A673 (cell line): ENCODE data around the gene VIP. TPM values are rescaled to one million over a fixed set of nuclear protein-coding genes. Genes with fewer than 3 reads are reported as not detected.
"Not testable (repeated sequence)": the region's sequence is repeated elsewhere in the genome, so short reads cannot be mapped to it uniquely, and the experiment has no call there.

ENCODE experiments used
- Bru-seq: library from RNA; stranded (reverse); fragments of 400-500 nt; gene quantifications from one replicate; lab custom pipeline; 2021; lab: Mats Ljungman, UMichigan
- BruChase-seq, 2 experiments: library from RNA; stranded (reverse); fragments of 400-500 nt; gene quantifications; one replicate each; lab custom pipeline; 2021; lab: Mats Ljungman, UMichigan
- BruUV-seq: library from RNA; stranded (reverse); fragments of 400-500 nt; replicated peaks from 2 replicates; lab custom pipeline; 2021; lab: Mats Ljungman, UMichigan
- CTCF ChIA-PET: fragments of 300-600 bp; sonication (Branson Sonifier 250); formaldehyde crosslinking; loops from one replicate; lab custom pipeline; 2022; ENCODE audit warnings: antibody characterized with exemption; lab: Charles Lee
- POLR2A ChIA-PET: fragments of 300-600 bp; sonication (Branson Sonifier 250); formaldehyde crosslinking; loops from one replicate; lab custom pipeline; 2022; ENCODE audit warnings: antibody characterized with exemption; ENCODE audit not compliant: low non-redundant PET; lab: Charles Lee
- DNase-seq: peaks from one replicate; pipeline ENCODE4 v3.0.0-alpha.2; 2015; ENCODE audit warnings: low spot score
- H3K27ac ChIP-seq: fragments of 200-600 bp; sonication (generic); 2 replicates; pipeline ENCODE4 v1.5.1; 2016; ENCODE audit warnings: mixed run types, low read depth, mild to moderate bottlenecking, mixed read lengths, antibody characterized with exemption, low read length; ENCODE audit not compliant: poor library complexity, severe bottlenecking
- H3K27me3 ChIP-seq: fragments of 200-600 bp; sonication (generic); replicated peaks from 2 replicates; pipeline ENCODE4 v1.6.1; 2017; ENCODE audit warnings: mixed run types, low read depth, mild to moderate bottlenecking, mixed read lengths, antibody characterized with exemption, low read length; ENCODE audit not compliant: insufficient read depth, poor library complexity
- H3K36me3 ChIP-seq: fragments of 200-600 bp; sonication (generic); 2 replicates; pipeline ENCODE4 v1.6.1; 2016; ENCODE audit warnings: mixed run types, mild to moderate bottlenecking, mixed read lengths, antibody characterized with exemption, low read length; ENCODE audit not compliant: insufficient read depth, poor library complexity, severe bottlenecking
- H3K4me1 ChIP-seq: fragments of 200-600 bp; sonication (generic); 2 replicates; pipeline ENCODE4 v1.6.1; 2017; ENCODE audit warnings: mixed run types, mild to moderate bottlenecking, mixed read lengths, antibody characterized with exemption, low read length; ENCODE audit not compliant: insufficient read depth, poor library complexity, severe bottlenecking
- H3K4me3 ChIP-seq: fragments of 200-600 bp; sonication (generic); 2 replicates; pipeline ENCODE4 v1.5.1; 2016; ENCODE audit warnings: low read depth, mixed run types, mild to moderate bottlenecking, mixed read lengths, low read length; ENCODE audit not compliant: poor library complexity, severe bottlenecking
- H3K9me3 ChIP-seq: fragments of 200-600 bp; sonication (generic); 2 replicates; pipeline ENCODE4 v1.6.1; 2016; ENCODE audit warnings: mixed run types, low read depth, mild to moderate bottlenecking, mixed read lengths, antibody characterized with exemption, low read length; ENCODE audit not compliant: poor library complexity, severe bottlenecking
- EZH2 ChIP-seq: fragments of 200-600 bp; sonication (generic); IDR thresholded peaks from 2 replicates; pipeline ENCODE4 v1.6.1; 2017; ENCODE audit warnings: borderline replicate concordance, low read depth, mild to moderate bottlenecking, mixed read lengths, antibody characterized with exemption, low read length; ENCODE audit not compliant: poor library complexity, severe bottlenecking
- intact Hi-C: fragments of 100-400 bp; cut with micrococcal nuclease; formaldehyde crosslinking; loops from one replicate; pipeline ENCODE4 v1.10.0; 2022; ENCODE audit not compliant: unreplicated experiment
- long read RNA-seq: library from polyadenylated mRNA; stranded (forward); transcript quantifications from one replicate; pipeline ENCODE4 v2.0.0, GENCODE V29; 2022
- total RNA-seq: library from RNA; stranded (reverse); gene quantifications from 2 replicates; pipeline ENCODE4 v1.2.3, GENCODE V29; 2021
- TF ChIP-seq, protein P1 (sequence below): fragments of 300-800, 200-600 bp; sonication (generic); conservative IDR thresholded peaks from 2 replicates; pipeline ENCODE4 v1.5.1; 2017; ENCODE audit warnings: low read depth, mild to moderate bottlenecking, antibody characterized with exemption, low read length, moderate library complexity, mixed read lengths

Gene VIP
- total RNA-seq = not detected in 2 replicates
- not detected for Bru-seq, nascent RNA
- not detected for BruChase-seq, experiment 1, labeled RNA remaining after a 2-hour chase
- BruChase-seq, experiment 2, labeled RNA remaining after a 6-hour chase = not detected
- long read RNA-seq = 0 reads

DNA sequence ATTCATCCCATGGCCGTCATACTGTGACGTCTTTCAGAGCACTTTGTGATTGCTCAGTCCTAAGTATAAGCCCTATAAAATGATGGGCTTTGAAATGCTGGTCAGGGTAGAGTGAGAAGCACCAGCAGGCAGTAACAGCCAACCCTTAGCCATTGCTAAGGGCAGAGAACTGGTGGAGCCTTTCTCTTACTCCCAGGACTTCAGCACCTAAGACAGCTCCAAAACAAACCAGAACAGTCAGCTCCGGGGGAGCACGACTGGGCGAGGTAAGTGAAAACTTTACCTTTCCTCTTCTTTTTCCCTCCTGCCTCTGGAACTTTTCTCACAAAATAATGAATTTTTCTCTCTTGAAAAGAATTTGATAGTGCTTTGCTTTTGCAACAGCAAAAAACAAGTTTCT is at the start of gene VIP:
Gene VIP (plus strand): TSS at position 104 of the 400 bp plus-strand sequence. CDS start 1,381 bp downstream, outside the sequence.
- Histone ChIP-seq H3K27ac (no peak within 1 kb of the TSS), H3K36me3 (no peaks in the 10 kb centered on the region), H3K9me3 (no peaks in the 10 kb centered on the region), H3K4me1 (no peaks in the 10 kb centered on the region), H3K4me3 (no peak within 1 kb of the TSS), H3K27me3 (peaks cover 6% of the 10 kb centered on the region)
- intact Hi-C loops = loop anchor here (1.0 kb wide), 1 partner anchor 198 kb away; no protein-coding TSS in a partner anchor
- DNase-seq = peak; percentile 56
- ChIA-PET CTCF (no interaction called here), POLR2A (no interaction called here)
- no peak for TF ChIP-seq EZH2
- TF ChIP-seq, protein P1, sequence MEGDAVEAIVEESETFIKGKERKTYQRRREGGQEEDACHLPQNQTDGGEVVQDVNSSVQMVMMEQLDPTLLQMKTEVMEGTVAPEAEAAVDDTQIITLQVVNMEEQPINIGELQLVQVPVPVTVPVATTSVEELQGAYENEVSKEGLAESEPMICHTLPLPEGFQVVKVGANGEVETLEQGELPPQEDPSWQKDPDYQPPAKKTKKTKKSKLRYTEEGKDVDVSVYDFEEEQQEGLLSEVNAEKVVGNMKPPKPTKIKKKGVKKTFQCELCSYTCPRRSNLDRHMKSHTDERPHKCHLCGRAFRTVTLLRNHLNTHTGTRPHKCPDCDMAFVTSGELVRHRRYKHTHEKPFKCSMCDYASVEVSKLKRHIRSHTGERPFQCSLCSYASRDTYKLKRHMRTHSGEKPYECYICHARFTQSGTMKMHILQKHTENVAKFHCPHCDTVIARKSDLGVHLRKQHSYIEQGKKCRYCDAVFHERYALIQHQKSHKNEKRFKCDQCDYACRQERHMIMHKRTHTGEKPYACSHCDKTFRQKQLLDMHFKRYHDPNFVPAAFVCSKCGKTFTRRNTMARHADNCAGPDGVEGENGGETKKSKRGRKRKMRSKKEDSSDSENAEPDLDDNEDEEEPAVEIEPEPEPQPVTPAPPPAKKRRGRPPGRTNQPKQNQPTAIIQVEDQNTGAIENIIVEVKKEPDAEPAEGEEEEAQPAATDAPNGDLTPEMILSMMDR = no peak
- no TSS peak for BruUV-seq

- intact Hi-C loops = no loop called here
- BruUV-seq = no TSS peak
- DNase-seq = peak; percentile 3
- H3K27ac ChIP-seq = no peak overlapping the region
- H3K27me3 ChIP-seq = peaks cover 28% of the 10 kb centered on the region
- CTCF ChIA-PET = no interaction called here
- no peak overlapping the region for H3K4me3 ChIP-seq
- H3K36me3 ChIP-seq = no peaks in the 10 kb centered on the region
- H3K9me3 ChIP-seq = no peaks in the 10 kb centered on the region
- POLR2A ChIA-PET = interaction anchor here (0.6 kb wide), 1 partner anchor 224 kb away, joined by 3 read pairs; no protein-coding TSS in a partner anchor
- TF ChIP-seq EZH2 = no peak
- TF ChIP-seq, protein P1 = 0 out of 2 replicates have a peak, but pooled peaks have one; percentile 22
- H3K4me1 ChIP-seq = no peaks in the 10 kb centered on the region
These were observed 49.3 kb upstream of the VIP start for GRCh38 chr6:152701081-152701862.

GRCh38 chr6:152701863-152702401 is 48.7 kb upstream of the VIP start:
- no peaks in the 10 kb centered on the region for H3K4me1 ChIP-seq
- H3K9me3 ChIP-seq = no peaks in the 10 kb centered on the region
- H3K27me3 ChIP-seq = peaks cover 28% of the 10 kb centered on the region
- ChIA-PET POLR2A (no interaction called here), CTCF (no interaction called here)
- no peaks in the 10 kb centered on the region for H3K36me3 ChIP-seq
- BruUV-seq = no TSS peak
- DNase-seq = no peak
- TF ChIP-seq, protein P1 = no peak
- TF ChIP-seq EZH2 = no peak
- no peak overlapping the region for H3K4me3 ChIP-seq
- H3K27ac ChIP-seq = no peak overlapping the region
- intact Hi-C loops = no loop called here

DNA sequence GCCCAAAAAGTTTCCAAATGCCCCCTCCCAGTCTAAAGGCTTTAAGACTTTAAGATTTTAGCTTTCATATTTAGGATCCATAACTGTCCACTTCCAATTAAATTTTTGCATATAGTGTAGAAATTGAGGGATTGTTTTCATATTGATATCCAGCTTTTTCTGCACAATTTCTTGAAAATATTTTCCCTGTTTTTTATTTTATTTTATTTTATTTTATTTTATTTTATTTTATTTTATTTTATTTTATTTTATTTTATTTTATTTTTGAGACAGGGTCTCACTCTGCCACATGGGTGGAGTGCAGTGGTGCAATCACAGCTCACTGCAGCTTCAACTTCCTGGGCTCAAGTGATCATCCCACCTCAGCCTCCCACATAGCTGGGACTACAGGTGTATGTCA is 46.8 kb upstream of the VIP start:
- POLR2A ChIA-PET, intact Hi-C loops, CTCF ChIA-PET, H3K9me3 ChIP-seq, H3K36me3 ChIP-seq, H3K27ac ChIP-seq, H3K4me3 ChIP-seq, BruUV-seq, H3K4me1 ChIP-seq, DNase-seq: not testable (repeated sequence)
- peaks cover 22% of the 10 kb centered on the region for H3K27me3 ChIP-seq
